SK-N-MC (cell line): ENCODE measurements around the gene ZC3H7B.
A peak's percentile ranks its signal among the peaks of the same experiment; 100 is the strongest.

Experiments used
- DNase-seq: peaks from one replicate; pipeline ENCODE4 v3.0.0-alpha.2; 2011; ENCODE audit warnings: low read depth, low spot score
- H3K27ac ChIP-seq: fragments of 200-600 bp; sonication (generic); 2 replicates; pipeline ENCODE4 v1.5.1; 2016; ENCODE audit warnings: mixed run types
- H3K36me3 ChIP-seq: fragments of 200-600 bp; sonication (generic); 2 replicates; pipeline ENCODE4 v1.6.1; 2017; ENCODE audit warnings: antibody characterized with exemption, low read length, mixed read lengths; ENCODE audit not compliant: insufficient read depth
- H3K4me3 ChIP-seq: fragments of 200-600 bp; sonication (generic); 2 replicates; pipeline ENCODE4 v1.5.1; 2016
- H3K9ac ChIP-seq: fragments of 200-600 bp; sonication (generic); 2 replicates; pipeline ENCODE4 v1.8.0; 2017; ENCODE audit warnings: mixed run types, mixed read lengths; ENCODE audit not compliant: insufficient read length
- H3K9me3 ChIP-seq: fragments of 200-600 bp; sonication (generic); 2 replicates; pipeline ENCODE4 v1.6.1; 2017; ENCODE audit warnings: low read depth, mild to moderate bottlenecking, antibody characterized with exemption, low read length, moderate library complexity, mixed read lengths
- EZH2 ChIP-seq: fragments of 200-600 bp; sonication (generic); IDR thresholded peaks from one replicate; pipeline ENCODE4 v1.6.1; 2017; ENCODE audit warnings: antibody characterized with exemption
- FOXP2 ChIP-seq: optimal IDR thresholded peaks from 2 replicates; pipeline ENCODE3; 2011; ENCODE audit warnings: mild to moderate bottlenecking, moderate library complexity; ENCODE audit not compliant: insufficient read depth; ENCODE audit errors: extremely low read length, control extremely low read depth
- POLR2AphosphoS5 ChIP-seq: IDR thresholded peaks from 2 replicates; pipeline ENCODE4 v1.6.1; 2012; ENCODE audit warnings: mild to moderate bottlenecking, low read depth, low read length, borderline replicate concordance

Gene ZC3H7B

DNA sequence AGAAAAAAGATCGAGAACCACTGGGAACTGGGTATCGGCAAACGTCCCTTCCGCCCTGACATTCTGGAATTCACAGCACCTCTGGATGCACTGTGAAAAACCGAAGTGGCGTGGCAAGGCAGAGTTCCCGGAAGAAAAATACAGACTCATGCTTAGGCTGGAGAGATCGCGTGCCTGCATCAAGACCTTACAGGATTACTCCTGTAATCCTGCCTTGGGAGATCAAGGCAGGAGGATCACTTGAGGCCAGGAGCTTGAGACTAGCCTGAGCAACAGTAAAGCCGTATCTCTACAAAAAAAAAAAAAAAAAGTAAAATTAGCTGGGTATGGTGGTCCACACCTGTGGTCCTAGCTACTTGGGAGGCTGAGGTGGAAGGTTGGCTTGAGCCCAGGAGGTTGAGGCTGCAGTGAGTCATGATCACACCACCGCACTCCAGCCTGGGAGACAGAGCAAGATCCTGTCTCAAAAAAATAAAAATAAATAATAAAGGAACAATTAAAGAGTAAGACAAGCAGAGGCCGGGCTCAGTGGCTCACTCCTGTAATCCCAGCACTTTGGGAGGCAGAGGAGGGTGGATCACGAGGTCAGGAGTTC, 60.5 kb downstream of the ZC3H7B start:
- no peak for TF ChIP-seq POLR2AphosphoS5
- TF ChIP-seq FOXP2: no peak
- TF ChIP-seq EZH2: no peak

DNA sequence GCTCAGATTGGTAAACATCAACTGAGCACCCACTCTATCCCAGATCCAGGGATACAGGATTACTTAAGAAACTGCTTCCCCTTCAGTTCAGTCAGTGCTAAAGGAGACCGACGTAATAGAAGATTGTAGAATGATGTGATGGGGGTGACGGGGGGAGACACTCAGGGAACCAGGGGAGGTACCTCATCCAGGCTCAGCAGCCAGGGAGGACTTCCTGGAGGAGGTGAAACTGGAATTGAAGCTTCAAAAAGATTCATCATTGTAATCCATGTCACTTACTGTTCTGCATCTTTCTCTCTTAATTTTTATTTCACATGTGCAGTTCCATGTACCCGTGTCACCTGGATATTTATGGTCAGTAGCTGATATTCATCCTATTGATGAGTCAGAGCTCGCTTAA, 61.3 kb downstream of the ZC3H7B start:
- Histone ChIP-seq H3K36me3 (no peaks in the 10 kb centered on the region; the same call in 1 of the 2 replicates), H3K27ac (no peak overlapping the region), H3K4me3 (no peak overlapping the region), H3K9ac (no peak overlapping the region), H3K9me3 (no peaks in the 10 kb centered on the region)
- TF ChIP-seq POLR2AphosphoS5 (no peak), FOXP2 (no peak), EZH2 (no peak)
- DNase-seq: no peak

More for the DNA sequence above, 60.5 kb downstream of the ZC3H7B start:
- DNase-seq: no peak
- Histone ChIP-seq H3K36me3 (no peaks in the 10 kb centered on the region; the same call in 1 of the 2 replicates), H3K9ac (no peak overlapping the region), H3K27ac (no peak overlapping the region), H3K4me3 (no peak overlapping the region), H3K9me3 (no peaks in the 10 kb centered on the region)

DNA sequence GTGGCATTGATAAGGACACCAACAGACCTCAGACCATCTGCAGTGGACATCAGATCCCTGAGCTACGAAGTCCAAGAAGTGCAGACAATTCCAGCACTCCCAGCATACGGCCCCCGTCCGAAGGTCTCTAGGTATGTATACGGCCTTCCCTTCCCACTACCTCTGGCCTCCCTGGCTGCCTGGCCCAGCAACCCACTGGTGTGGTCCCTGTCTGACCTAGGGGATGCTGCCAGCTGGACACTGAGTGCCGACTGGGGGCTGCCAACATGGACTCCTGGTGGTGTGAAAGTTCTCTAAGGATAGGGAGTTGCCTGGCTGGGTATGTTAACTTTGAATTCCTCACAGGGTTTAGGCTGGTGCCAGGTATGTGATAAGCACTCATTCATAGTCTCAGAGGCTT, 62.9 kb downstream of the ZC3H7B start:
- H3K27ac ChIP-seq: no peak overlapping the region
- H3K36me3 ChIP-seq: no peaks in the 10 kb centered on the region
- H3K9ac ChIP-seq: no peak overlapping the region
- no peak overlapping the region for H3K4me3 ChIP-seq
- H3K9me3 ChIP-seq: no peaks in the 10 kb centered on the region
- DNase-seq: no peak
- TF ChIP-seq EZH2: no peak
- TF ChIP-seq FOXP2: no peak
- no peak for TF ChIP-seq POLR2AphosphoS5

DNA sequence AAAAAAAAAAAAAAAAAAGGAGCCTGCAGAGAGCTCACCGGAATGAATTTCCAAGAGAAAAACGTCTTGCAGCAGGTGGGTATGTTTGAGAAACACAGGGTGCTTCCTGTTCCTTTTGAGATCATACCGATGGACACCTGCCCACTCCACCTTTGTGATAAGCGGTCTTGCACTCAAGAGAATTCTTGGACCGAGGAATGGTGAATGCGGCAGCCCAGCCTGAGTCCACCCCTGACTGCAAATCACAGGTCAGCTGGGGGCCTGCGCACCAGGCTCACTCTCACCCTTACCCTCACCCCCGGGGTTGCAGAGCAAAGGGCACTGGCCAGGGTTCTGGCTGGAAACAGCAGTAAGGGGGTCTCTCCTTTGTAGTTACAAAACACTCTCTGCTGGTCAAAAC, 63.6 kb downstream of the ZC3H7B start:
- TF ChIP-seq POLR2AphosphoS5: no peak
- no peak for TF ChIP-seq EZH2
- TF ChIP-seq FOXP2: no peak
- H3K36me3 ChIP-seq: no peaks in the 10 kb centered on the region
- no peaks in the 10 kb centered on the region for H3K9me3 ChIP-seq
- H3K4me3 ChIP-seq: no peak overlapping the region
- no peak overlapping the region for H3K27ac ChIP-seq
- DNase-seq: no peak
- no peak overlapping the region for H3K9ac ChIP-seq

GRCh38 chr22:41365425-41365824, 64.1 kb downstream of the ZC3H7B start:
- TF ChIP-seq EZH2: no peak
- TF ChIP-seq POLR2AphosphoS5: no peak
- TF ChIP-seq FOXP2: no peak
- Histone ChIP-seq H3K36me3 (no peaks in the 10 kb centered on the region), H3K9ac (no peak overlapping the region), H3K9me3 (no peaks in the 10 kb centered on the region), H3K27ac (no peak overlapping the region), H3K4me3 (no peak overlapping the region)
- DNase-seq: no peak

DNA sequence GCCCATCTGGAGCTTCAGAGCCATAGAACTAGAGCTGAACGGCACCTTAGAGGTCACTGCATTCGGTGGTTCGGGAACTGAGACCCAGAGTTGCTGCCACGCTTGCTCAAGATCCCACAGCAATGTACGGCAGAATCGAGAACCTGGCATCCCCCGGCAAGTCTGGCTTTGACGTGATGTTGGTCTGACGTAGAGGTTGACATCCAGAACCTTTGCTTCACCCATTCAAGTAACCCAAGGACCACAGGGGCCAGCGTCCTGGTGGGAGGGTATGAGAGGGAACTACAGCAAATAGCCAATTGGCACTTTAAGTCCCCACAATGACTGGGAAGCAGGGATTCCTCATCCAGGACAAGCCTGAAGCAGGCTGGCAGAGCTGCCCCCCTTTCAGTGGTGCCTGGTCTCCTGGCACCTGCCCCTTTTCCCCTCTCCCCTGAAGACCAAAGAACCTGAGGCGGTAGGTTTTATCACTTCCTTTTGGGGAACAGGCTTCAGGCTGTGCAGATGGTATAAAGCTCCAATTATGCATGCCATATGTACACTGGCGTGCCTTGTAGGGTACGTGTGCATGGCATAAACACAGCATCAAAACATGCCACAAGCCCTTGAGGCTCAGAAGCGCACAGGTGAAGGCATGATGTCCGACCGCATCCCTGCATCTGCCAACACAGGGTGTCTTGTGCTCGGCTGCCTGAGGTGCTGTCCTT, 65.2 kb downstream of the ZC3H7B start:
- Histone ChIP-seq H3K36me3 (no peaks in the 10 kb centered on the region), H3K9me3 (no peaks in the 10 kb centered on the region), H3K27ac (no peak overlapping the region), H3K4me3 (peak overlapping the region; percentile 68), H3K9ac (no peak overlapping the region)
- no peak for TF ChIP-seq POLR2AphosphoS5
- no peak for TF ChIP-seq FOXP2
- no peak for TF ChIP-seq EZH2
- no peak for DNase-seq

DNA sequence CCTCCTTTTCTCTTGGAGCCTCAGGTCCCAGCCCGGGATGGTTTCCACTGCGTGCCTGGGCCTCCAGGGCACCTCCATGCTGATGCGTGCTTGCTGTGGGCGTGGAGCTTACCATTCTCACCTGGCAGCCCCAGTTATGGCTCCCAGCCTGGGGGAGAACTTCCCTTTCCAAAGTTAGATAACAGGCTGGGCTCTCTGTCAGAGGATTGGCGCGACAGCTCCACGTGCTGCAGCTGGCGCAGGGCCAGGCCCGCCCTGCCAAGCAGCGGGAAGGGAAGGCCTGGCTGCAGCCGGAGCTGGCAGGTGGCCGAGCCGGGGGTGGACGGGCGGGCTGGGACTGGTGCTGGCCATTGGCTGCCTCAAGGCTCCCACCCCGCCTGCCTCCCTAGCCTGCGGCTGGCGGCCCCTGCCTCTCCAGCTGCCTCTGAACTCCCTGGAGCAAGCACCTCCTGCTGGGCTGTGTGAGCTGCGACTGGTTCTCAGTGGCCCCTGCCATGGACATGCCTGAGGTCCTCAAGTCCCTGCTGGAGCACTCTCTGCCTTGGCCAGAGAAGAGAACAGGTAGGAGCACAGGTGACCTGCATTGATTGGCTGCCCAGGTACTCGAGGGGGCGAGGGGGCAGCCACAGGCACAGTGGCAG, 65.8 kb downstream of the ZC3H7B start:
- H3K4me3 ChIP-seq: peak overlapping the region; percentile 68
- no peaks in the 10 kb centered on the region for H3K9me3 ChIP-seq
- no peak for DNase-seq
- no peaks in the 10 kb centered on the region for H3K36me3 ChIP-seq
- TF ChIP-seq FOXP2: no peak
- peak; percentile 33; the same call in 1 of the 2 replicates for TF ChIP-seq POLR2AphosphoS5
- no peak overlapping the region for H3K27ac ChIP-seq
- H3K9ac ChIP-seq: peak overlapping the region; percentile 33

- DNase-seq: no peak
- H3K36me3 ChIP-seq: no peaks in the 10 kb centered on the region
- TF ChIP-seq POLR2AphosphoS5 (no peak), FOXP2 (no peak), EZH2 (no peak)
- no peaks in the 10 kb centered on the region for H3K9me3 ChIP-seq
- no peak overlapping the region for H3K27ac ChIP-seq
- peak overlapping the region; percentile 68 for H3K4me3 ChIP-seq
- peak overlapping the region; percentile 33 for H3K9ac ChIP-seq
These were observed 66.6 kb downstream of the ZC3H7B start for GRCh38 chr22:41367680-41368542.
